ENCODE data around the gene NDUFV2.

The NDUFV2 gene

DNA sequence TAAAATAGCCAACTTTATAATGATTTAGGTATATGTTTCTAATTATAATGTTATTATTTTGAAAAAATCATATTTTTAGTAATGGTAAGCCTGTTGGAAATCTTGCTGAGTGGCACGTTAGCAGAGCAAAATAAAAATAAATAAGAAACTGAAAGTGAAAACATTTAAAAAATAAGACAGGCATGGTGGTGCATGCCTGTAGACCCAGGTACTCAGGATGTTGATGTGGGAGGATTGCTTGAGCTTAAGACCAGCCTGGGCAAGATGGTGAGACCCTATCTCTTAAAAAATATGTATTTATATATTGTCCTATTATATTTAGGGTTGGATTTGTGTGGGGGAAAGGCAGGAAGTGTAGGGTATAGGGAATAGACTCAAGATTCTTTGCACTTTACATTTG lies 18.3 kb downstream of the NDUFV2 start:
- DNase-seq, result peak; percentile 34

DNA sequence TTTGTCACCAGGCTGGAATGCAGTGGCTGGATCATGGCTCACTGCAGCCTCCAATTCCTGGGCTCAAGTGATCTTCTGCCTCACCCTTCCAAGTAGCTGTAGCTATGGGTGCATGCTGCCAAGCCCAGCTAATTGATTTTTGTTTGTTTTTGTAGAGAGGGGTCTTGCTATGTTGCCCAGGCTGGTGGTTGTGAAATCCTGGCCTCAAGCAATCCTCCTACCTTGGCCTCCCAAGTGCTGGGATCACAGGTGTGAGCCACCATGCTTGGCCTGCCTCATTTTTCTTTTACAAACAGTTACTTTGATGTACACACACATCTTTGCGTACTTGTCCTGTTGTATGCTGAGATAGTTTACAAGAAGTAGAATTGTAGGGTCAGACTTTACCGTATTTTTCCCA lies 21.0 kb downstream of the NDUFV2 start:
- DNase-seq, result no peak

DNA sequence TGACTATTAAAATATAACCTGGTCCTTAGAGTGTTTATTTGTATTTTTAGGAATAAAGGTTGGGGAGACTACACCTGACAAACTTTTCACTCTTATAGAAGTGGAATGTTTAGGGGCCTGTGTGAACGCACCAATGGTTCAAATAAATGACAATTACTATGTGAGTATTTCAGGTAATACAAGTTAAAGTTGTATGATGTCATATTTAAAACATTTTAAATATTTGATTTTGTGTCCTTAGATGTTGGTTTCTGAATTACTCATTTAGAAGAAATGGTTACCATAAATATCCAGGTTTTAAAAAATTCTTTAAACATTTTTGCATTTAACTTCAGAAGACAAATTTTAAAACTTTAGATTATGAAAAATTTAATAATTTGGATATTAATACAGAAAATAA lies 22.3 kb downstream of the NDUFV2 start:
- DNase-seq, result no peak

DNA sequence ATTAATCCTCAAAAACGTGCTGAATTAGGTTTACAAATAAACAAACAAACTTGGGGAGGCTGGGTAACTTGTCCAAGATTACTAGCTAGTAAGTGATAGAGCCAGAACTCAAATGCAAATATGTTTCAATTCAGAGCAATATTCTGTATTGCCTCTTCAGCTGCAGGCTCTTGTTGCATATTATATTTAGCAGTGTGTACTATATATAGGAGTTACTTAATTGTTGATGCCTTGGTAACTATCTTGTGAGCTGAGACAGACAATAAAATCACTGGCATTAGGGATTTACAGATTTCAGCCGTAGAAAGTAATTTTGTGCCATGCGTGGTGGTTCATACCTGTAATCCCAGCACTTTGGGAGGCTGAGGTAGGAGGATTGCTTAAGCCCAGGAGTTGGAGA lies 23.8 kb downstream of the NDUFV2 start:
- no peak for DNase-seq

DNA sequence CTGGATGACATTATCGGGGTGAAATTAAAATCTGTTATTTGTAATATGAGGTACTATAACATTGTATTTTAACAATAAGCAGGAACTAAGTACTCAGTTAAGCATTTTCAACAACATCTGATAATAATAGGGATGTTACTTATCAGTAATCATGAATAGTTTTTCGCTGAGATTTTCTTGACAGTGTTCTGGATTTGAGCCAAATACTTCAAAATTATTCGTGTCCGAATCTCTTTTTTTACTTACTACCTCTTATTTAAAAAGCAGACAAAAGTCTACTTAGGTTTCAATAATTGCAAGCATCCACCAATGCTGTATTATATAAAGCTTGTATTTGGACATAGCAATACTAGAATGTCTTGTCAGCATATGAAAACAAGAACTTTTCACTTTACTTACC lies 27.7 kb downstream of the NDUFV2 start:
- no peak for DNase-seq

DNA sequence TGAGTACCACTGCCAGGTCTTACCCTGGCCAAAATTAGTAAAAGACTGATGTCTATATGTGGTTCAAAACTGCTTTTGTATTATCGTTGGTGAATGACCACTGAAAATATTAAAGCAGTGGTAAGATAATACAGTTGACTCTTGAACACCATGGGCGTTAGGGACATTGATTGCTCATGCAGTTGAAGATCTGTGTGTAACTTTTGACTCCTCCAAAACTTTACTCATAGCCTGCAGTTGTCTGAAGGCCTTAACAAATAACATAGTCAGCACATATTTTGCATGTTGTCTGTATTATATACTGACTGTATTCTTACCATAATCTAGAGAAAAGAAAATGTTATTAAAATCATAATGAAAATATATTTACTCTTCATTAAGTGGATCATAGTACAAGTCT lies 28.3 kb downstream of the NDUFV2 start:
- no peak for DNase-seq

DNA sequence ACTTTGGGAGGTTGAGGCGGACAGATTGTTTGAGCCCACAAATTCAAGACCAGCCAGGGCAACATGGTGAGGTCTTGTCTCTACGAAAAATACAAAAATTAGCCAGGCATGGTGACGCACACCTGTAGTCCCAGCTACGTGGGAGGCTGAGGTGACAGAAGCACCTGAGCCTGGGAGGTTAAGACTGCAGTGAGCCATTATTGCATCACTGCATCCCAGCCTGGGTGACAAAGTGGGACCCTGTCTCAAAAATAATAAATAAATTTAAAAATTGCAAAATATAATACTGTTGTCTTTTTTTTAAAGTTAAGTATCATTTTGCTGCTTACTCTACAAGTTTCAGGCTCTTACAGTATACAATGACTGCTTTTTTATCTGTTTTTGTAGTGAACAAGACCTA lies 30.1 kb downstream of the NDUFV2 start:
- DNase-seq, result no peak

DNA sequence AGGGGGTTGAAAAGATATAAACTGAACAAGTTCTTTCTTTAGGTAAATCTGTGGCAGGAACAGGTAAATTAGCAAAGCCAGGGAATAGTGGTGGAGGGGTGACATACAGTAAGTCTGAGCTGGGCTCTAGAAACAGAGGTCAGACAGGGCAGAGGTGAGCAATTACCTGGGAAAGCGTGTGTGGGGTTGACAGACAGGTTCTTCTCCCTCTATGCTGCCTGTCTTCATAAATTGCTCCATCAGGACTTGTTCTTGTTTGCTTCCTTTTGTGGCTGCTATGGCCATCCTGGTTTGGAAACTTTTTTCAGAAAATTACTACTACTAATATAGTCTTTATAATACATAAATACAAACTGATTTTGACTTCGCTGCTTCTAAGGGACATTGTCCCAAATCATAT lies 30.7 kb downstream of the NDUFV2 start:
- no peak for DNase-seq

DNA sequence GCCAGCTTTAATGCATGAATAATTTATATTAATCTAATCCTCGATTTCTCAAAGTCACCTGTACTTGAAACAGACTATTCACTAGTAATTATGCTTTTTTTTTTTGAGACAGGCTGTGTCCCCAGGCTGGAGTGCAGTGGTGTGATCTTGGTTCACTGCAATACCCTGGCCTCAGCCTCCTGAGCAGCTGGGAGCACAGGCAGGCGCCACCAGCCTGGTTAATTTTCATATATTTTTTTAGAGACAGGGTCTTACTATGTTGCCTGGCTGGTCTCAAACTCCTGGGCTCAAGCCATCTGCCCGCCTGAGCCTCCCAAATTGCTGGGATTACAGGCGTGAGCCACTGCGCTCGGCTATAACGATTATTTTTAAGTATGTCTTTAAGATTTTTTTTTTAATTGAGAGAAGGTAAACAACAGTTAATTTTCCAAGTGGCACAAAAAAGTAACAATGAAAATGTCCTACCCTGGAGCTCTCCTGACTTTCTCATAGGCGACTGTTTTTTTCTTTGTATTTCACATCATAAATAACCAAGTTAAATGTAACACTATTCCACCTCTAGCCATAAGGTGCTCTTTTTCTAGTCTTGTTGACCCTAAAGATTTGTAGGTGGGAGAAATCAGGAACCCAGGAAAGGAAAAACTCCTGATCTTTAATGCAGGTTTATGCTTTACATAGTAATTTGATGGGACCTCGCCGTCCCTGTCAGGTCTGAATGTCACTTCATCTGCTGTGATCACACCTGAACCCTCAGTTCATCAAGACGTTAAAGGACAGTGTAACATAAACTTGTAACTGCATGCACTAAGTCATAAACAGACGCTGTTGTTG lies 32.8 kb downstream of the NDUFV2 start:
- no peak for DNase-seq

DNA sequence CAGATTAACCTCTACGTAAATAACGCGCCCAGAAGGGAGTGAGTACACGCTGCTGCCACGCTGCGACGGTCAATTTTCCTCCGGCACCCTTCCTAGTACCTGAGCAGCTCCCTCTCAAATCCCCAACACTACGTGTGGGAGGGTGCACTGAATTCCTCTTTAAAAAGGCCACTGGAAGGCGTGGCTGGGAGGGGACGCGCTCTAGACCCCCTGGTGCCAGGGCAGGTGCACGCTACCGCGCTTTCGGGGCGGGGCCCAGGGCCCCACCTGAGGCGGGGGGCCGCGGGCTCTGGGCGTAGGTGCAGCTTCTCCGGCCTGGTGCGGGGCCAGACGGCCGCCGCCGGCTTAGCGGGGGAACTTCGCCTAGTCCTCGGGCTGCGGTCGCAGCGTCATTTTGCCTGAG lies 33.4 kb downstream of the NDUFV2 start:
- DNase-seq, result no peak

DNA sequence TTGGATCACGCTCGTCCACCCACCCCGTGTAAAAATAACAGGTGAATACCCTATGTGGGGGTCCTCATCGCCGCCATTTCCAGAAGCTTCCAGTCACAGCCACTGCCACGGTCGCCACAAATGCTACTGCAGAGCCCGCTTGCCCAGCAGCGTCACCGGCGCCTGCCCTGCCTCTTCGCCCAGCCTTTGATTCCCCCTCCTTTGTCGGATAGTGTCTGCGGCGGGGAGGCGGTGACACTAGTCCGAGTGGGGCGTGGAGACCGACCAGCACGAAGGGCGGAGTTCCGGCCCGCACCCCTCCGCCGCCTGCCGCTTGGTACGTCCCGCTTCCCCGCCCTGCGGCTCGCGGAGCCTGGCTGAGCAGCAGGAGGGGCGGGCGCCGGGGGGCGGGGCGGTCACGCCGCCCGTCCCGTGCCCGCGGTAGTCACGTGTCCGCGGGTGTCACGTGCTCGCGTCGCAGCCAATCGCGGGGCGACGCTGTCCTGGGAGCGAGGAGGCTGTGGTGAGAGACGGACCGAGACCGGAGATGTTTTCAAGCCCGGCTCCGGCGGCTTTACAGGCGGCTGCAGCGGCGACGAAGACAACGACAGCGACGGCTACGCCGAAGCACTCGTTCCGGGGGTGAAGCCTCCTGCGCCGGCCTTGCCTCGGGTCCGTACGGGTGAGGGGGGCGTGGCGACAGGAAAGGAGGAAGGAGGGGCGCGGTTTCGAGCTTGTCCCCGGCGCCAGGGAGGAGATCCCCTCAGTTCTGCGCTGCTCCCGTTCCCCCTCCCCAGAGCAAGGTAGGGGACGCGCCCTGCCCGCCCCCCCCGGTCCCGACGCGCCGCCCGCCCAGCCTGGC lies 34.0 kb downstream of the NDUFV2 start, which contains the start of gene ANKRD12:
Gene ANKRD12, plus strand, starts transcription at position 467 of the 841 bp plus-strand sequence. CDS start 45,652 bp downstream, outside the sequence.
- peak; percentile 98 for DNase-seq

DNA sequence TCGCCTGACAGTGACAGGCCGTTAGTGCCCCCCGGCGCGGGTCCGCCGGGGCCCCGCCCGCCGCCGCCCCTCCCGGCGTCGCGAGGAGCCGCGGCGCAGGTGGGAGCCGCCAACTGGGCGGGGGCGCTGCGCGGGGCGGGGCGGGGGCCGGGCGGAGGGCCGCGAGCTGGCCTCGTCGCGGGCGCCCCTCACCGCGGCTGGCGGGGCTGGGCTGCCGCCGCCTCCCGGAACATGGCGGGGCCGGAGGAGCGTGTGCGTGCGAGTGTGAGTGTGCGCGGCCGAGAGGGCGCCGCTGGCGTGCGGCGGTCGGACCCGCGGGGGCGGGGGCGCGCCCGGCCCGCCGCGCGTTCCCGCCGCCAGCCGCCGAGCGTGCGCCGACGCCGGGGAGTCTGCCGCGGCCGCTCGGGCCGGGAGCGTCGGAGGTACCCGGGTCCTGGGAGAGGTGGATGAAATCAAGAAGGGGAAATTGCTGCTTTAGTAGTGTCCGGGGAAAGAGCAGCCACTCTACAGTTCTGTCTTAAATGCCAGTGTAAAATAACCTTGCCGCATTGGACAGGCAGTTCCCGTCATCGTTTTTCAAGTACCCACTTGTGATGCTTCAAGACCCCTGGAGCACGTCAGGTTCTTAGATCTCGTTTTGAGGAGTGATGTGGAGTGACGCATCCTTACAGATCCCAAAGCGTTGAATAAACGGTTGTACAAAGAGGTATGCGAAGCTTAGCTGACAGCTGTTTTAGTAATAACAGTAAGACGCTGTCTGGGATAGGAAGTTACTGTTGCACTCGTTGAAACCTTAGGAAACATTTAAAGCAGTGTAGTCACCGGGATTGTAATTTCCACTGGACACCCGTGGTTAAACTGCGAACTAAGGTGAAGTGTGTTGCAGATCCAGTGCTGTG lies 34.9 kb downstream of the NDUFV2 start:
- peak; percentile 74 for DNase-seq

DNA sequence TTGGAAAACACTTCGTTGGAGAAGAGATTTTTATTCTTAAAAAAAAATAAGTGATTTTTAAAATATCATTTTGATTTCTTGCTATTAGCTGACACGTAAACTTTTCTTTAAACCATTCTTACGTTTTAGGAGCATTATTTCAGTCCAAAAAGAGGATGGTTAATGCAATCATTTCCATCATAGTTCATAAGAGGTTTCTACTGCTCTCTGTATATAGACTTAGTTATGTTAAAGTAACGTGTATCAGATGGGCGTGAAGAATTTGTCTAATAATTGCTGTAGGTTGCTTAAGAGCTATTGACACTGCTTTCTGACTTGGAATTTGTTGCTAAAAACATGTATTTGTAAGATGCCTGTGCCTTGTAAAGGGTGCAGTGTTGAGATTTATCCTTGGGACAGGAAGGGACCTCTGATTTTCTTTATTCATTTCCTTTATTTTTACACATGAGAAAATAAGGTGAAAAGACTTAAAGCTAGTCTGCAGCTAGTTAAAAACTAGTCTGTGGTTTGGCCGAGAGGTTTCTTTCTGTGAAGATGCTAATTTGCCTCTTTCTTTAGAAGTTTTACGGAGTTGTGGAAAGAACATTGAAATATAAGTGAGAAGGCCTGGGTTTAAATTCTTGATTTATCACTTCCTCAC lies 37.0 kb downstream of the NDUFV2 start:
- DNase-seq, result no peak

DNA sequence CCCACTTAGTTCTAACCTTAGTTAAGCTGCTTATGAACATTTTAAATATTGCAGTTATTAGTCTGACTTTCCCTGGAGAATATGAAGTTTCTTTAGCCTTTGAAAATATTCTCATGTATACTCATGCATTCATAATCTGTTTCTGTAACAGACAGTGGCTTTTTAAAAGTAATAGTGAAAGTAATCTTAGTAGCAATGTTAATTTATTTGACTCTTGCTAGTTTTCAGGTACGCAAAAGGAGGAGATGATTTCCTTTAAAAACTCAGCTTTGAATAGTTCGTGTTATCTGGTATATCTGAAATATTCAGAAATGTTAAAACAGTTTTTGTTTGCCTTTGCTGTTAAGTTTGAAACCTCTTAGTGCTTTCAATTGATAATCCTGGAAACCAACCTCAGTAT lies 37.9 kb downstream of the NDUFV2 start:
- no peak for DNase-seq

DNA sequence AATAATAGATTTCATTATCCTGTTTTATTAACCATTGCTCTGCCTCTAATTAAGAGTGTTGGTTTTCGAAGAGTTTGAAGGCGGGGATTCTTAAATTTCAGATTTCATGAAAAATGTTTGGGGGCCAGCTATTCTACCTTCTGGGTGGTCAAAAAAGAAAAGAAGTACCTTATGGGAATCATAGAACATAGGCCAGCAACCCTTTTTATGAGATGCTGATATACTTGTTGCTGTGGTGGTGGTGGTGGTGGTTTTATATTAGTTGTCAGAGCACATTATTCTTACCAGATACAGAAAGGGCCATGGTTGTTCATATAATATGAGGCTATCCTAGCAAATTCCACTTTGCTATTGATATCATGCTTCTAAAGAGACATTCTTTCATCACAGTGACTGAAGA lies 38.5 kb downstream of the NDUFV2 start:
- DNase-seq, result no peak

DNA sequence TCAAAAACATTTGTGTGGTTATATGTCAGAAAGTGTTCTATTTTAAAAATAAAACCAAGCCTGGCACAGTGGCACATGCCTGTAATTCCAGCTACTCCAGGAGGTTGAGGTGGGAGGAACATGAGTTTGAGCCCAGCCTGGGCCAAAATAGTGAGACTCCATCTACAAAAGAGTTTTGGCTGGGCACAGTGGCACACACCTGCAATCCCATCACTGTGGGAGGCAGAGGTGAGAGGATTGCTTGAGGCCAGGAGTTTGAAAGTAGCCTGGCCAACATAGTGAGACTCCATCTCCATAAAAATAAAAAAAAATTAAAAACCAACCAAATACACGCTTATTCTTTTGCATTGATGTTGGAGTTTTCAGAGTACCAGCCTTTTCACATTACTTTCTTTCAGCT lies 43.7 kb downstream of the NDUFV2 start:
- no peak for DNase-seq

DNA sequence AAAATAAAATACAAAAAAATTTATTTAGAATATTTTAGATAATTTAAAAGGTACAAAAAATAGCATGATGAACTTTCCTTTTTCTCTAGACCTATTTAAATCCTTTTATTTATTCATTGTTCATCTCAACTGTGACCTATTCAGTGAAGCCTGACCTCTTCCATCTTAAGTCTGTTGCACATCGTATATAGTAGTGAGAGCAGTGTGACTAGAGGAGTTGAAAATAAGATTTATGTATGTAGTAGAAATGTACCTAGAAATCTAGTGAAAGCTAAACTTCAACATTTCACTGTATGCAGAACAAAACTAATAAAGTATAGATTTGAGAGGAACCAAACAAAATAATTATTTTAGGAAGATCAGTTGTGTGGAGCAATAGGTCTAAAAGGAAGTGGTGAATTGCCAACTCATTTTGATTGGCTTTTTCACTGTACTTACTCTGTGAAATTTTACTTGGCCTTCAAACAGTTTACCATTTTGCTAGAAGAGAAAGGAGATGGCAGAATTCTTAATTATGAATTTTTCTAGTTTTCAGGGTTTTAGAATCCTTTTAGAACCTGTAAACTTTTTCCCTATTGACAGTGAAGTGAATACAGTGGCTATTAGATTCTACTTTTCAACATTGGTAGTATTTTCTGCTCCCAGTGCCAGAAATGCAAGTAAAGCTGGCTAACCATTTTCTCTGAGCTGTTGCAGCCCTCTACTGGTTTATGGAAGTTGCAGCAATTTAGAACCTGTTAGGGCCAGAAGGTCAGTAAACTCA lies 45.1 kb downstream of the NDUFV2 start:
- peak; percentile 59 for DNase-seq

DNA sequence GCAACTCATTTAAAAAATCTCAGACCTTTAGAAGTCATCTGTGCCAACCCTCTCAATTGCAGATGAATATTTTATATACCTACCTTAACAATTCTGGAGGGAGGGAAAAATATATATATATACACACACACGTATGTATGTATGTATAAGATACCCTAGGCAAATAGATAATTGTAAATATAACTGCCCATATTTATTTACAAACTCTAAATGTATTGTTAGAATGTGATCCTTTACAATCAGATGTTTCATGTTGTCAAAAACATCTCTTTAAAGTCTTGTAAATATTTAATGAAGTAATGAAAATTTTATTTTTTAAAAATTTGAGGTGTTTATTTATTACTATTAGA lies 45.7 kb downstream of the NDUFV2 start:
- DNase-seq, result no peak

DNA sequence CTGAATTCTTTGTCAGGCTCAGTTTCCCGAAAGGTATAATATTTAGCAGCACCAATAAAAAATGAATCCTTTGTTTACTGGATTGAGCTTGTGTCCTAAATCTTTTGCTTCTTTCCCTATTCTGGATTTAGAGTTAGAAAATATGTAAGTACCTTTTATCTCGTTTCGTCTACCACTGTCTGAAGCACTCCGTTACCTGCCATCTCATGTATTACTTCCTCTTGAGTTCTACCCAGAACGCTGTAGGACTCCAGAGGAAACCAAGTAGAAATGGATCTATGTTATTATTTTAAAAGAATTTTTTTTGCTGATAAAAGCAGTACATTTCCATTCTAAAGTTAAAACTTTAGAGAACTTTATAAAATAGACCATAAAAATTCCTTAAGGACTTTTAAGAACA lies 47.6 kb downstream of the NDUFV2 start:
- no peak for DNase-seq

DNA sequence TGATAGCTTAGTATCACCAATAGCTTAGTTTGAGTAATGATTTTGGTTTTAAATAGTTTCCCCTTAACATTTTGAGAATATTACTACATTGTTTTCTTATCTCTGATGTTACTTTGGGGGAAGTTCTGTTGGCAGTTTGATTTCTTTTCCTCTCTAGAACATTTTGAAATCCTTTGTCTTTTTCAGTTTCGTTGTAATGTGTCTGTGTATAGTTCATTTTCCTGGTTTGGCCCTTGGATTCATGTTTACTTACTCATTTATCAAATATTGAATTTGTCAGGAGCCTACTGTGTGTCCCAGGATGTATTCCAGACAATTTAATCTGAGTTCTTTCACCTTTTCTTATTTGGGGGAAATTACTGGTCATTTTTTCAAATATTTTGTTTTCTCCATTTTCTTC lies 50.8 kb downstream of the NDUFV2 start:
- DNase-seq, result no peak

DNA sequence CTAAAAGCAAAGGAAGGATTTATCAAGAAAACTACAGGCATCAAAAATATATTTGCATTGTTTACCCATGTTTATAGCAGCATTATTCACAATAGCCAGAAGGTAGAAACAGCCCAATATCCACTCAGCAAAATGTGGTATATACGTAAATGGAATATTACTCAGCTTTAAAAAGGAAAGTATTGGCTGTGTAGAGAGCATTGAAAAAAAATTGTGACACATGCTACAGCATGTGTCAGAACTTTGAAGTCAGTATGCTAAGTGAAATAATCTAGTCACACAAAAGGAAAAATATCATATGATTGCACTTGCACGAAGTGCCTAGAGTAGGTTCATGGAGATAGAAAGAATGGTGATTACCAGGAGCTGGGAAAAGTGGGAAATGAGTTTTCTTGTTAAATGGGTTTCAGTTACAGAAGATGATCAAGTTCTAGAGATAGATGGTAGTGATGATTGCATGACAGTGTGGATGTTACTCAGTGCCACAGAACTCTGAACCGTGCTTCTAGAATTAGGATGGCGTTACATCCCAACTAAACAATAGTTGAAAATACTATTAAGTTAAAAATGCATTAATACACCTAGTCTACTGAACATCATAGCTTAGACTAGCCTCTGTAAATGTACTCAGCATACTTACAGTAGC lies 54.2 kb downstream of the NDUFV2 start:
- no peak for DNase-seq

All from central memory CD4-positive, alpha-beta T cell (primary cell).